ENCODE data around the gene ZNF615.
A peak's percentile ranks its signal among the peaks of the same experiment; 100 is the strongest.
"Not testable (repeated sequence)": the region's sequence is repeated elsewhere in the genome, so short reads cannot be mapped to it uniquely, and the experiment has no call there.

The ZNF615 gene

GRCh38 chr19:52007806-52008557 lies at the start of gene ZNF615:
ZNF615 (minus strand) TSS chr19:52008211; CDS start chr19:52003711, 4,500 bp downstream.
- Histone ChIP-seq H3K9me3 (ENCODE audit: control insufficient read depth, low read length) (peaks cover 11% of the 10 kb centered on the region), H3K4me3 (ENCODE audit: low read length) (peak within 1 kb of the TSS; percentile 86), H3K36me3 (ENCODE audit: control insufficient read depth, insufficient read depth, low read length, severe bottlenecking) (peaks cover 17% of the 10 kb centered on the region), H3K4me1 (ENCODE audit: control insufficient read depth, insufficient read depth, low read length) (peaks cover 6% of the 10 kb centered on the region), H3K27me3 (replicated peaks; ENCODE audit: control insufficient read depth, insufficient read depth, low read length) (no peaks in the 10 kb centered on the region), H3K9ac (ENCODE audit: low read length) (peak within 1 kb of the TSS; percentile 94)
- peak; percentile 95 for DNase-seq (ENCODE audit: low read depth)

GRCh38 chr19:52056480-52056879 lies 48.5 kb upstream of the ZNF615 start:
- not testable (repeated sequence) for H3K4me3 ChIP-seq (ENCODE audit: low read length); H3K9ac ChIP-seq (ENCODE audit: low read length); H3K4me1 ChIP-seq (ENCODE audit: control insufficient read depth, insufficient read depth, low read length); DNase-seq (ENCODE audit: low read depth); H3K27me3 ChIP-seq (replicated peaks; ENCODE audit: control insufficient read depth, insufficient read depth, low read length)
- Histone ChIP-seq H3K36me3 (ENCODE audit: control insufficient read depth, insufficient read depth, low read length, severe bottlenecking) (peaks cover 26% of the 10 kb centered on the region), H3K9me3 (ENCODE audit: control insufficient read depth, low read length) (peaks cover 54% of the 10 kb centered on the region)

GRCh38 chr19:52051736-52052135 lies 43.7 kb upstream of the ZNF615 start:
- DNase-seq (ENCODE audit: low read depth); H3K36me3 ChIP-seq (ENCODE audit: control insufficient read depth, insufficient read depth, low read length, severe bottlenecking); H3K4me1 ChIP-seq (ENCODE audit: control insufficient read depth, insufficient read depth, low read length); H3K27me3 ChIP-seq (replicated peaks; ENCODE audit: control insufficient read depth, insufficient read depth, low read length); H3K9ac ChIP-seq (ENCODE audit: low read length): not testable (repeated sequence)
- Histone ChIP-seq H3K9me3 (ENCODE audit: control insufficient read depth, low read length) (peaks cover 34% of the 10 kb centered on the region), H3K4me3 (ENCODE audit: low read length) (peak overlapping the region; percentile 23)

- Histone ChIP-seq H3K4me3 (ENCODE audit: low read length) (peak within 1 kb of the TSS; percentile 91), H3K36me3 (ENCODE audit: control insufficient read depth, insufficient read depth, low read length, severe bottlenecking) (peaks cover 31% of the 10 kb centered on the region), H3K27me3 (replicated peaks; ENCODE audit: control insufficient read depth, insufficient read depth, low read length) (no peaks in the 10 kb centered on the region), H3K9me3 (ENCODE audit: control insufficient read depth, low read length) (peaks cover 28% of the 10 kb centered on the region), H3K4me1 (ENCODE audit: control insufficient read depth, insufficient read depth, low read length) (peaks cover 6% of the 10 kb centered on the region), H3K9ac (ENCODE audit: low read length) (peak within 1 kb of the TSS; percentile 93)
- DNase-seq (ENCODE audit: low read depth) = peak; percentile 95
Measured at GRCh38 chr19:52048555-52049501, 40.8 kb upstream of the ZNF615 start, which contains the start of gene ZNF432. ZNF432 (minus strand) TSS chr19:52048838; CDS start chr19:52046868, 1,970 bp downstream.

GRCh38 chr19:52039169-52039568 lies 31.2 kb upstream of the ZNF615 start:
- Histone ChIP-seq H3K9me3 (ENCODE audit: control insufficient read depth, low read length) (peaks cover 69% of the 10 kb centered on the region), H3K4me1 (ENCODE audit: control insufficient read depth, insufficient read depth, low read length) (no peaks in the 10 kb centered on the region), H3K4me3 (ENCODE audit: low read length) (peak overlapping the region; percentile 9), H3K27me3 (replicated peaks; ENCODE audit: control insufficient read depth, insufficient read depth, low read length) (no peaks in the 10 kb centered on the region), H3K9ac (ENCODE audit: low read length) (no peak overlapping the region), H3K36me3 (ENCODE audit: control insufficient read depth, insufficient read depth, low read length, severe bottlenecking) (peaks cover 90% of the 10 kb centered on the region)
- no peak for DNase-seq (ENCODE audit: low read depth)

GRCh38 chr19:52034051-52034728 lies 26.2 kb upstream of the ZNF615 start:
- no peak overlapping the region for H3K9ac ChIP-seq (ENCODE audit: low read length)
- no peaks in the 10 kb centered on the region for H3K4me1 ChIP-seq (ENCODE audit: control insufficient read depth, insufficient read depth, low read length)
- H3K36me3 ChIP-seq (ENCODE audit: control insufficient read depth, insufficient read depth, low read length, severe bottlenecking) = peaks cover 66% of the 10 kb centered on the region
- peak overlapping the region; percentile 68 for H3K4me3 ChIP-seq (ENCODE audit: low read length)
- DNase-seq (ENCODE audit: low read depth) = no peak
- H3K27me3 ChIP-seq (replicated peaks; ENCODE audit: control insufficient read depth, insufficient read depth, low read length) = no peaks in the 10 kb centered on the region
- H3K9me3 ChIP-seq (ENCODE audit: control insufficient read depth, low read length) = peaks cover 91% of the 10 kb centered on the region

- Histone ChIP-seq H3K9ac (ENCODE audit: low read length) (peak overlapping the region; percentile 94), H3K9me3 (ENCODE audit: control insufficient read depth, low read length) (peaks cover 38% of the 10 kb centered on the region), H3K36me3 (ENCODE audit: control insufficient read depth, insufficient read depth, low read length, severe bottlenecking) (peaks cover 34% of the 10 kb centered on the region)
Measured at GRCh38 chr19:52028780-52029123, 20.7 kb upstream of the ZNF615 start.

GRCh38 chr19:52028027-52028779 lies 20.2 kb upstream of the ZNF615 start, which contains the start of gene ZNF614:
ZNF614 (minus strand) TSS chr19:52028379; CDS start chr19:52025745, 2,634 bp downstream.
- Histone ChIP-seq H3K9me3 (ENCODE audit: control insufficient read depth, low read length) (peaks cover 33% of the 10 kb centered on the region), H3K4me3 (ENCODE audit: low read length) (peak within 1 kb of the TSS; percentile 94), H3K4me1 (ENCODE audit: control insufficient read depth, insufficient read depth, low read length) (peaks cover 7% of the 10 kb centered on the region), H3K9ac (ENCODE audit: low read length) (peak within 1 kb of the TSS; percentile 94), H3K36me3 (ENCODE audit: control insufficient read depth, insufficient read depth, low read length, severe bottlenecking) (peaks cover 34% of the 10 kb centered on the region), H3K27me3 (replicated peaks; ENCODE audit: control insufficient read depth, insufficient read depth, low read length) (no peaks in the 10 kb centered on the region)
- peak; percentile 96 for DNase-seq (ENCODE audit: low read depth)

More at GRCh38 chr19:52028780-52029123, 20.7 kb upstream of the ZNF615 start:
- DNase-seq (ENCODE audit: low read depth) = no peak
- H3K4me3 ChIP-seq (ENCODE audit: low read length) = peak overlapping the region; percentile 94
- peaks cover 7% of the 10 kb centered on the region for H3K4me1 ChIP-seq (ENCODE audit: control insufficient read depth, insufficient read depth, low read length)
- H3K27me3 ChIP-seq (replicated peaks; ENCODE audit: control insufficient read depth, insufficient read depth, low read length) = no peaks in the 10 kb centered on the region

- not testable (repeated sequence) for DNase-seq (ENCODE audit: low read depth); H3K27me3 ChIP-seq (replicated peaks; ENCODE audit: control insufficient read depth, insufficient read depth, low read length); H3K4me3 ChIP-seq (ENCODE audit: low read length); H3K9ac ChIP-seq (ENCODE audit: low read length); H3K4me1 ChIP-seq (ENCODE audit: control insufficient read depth, insufficient read depth, low read length)
- peaks cover 40% of the 10 kb centered on the region for H3K36me3 ChIP-seq (ENCODE audit: control insufficient read depth, insufficient read depth, low read length, severe bottlenecking)
- H3K9me3 ChIP-seq (ENCODE audit: control insufficient read depth, low read length) = peaks cover 19% of the 10 kb centered on the region
Measured at GRCh38 chr19:52026255-52026990, 18.4 kb upstream of the ZNF615 start.

- Histone ChIP-seq H3K36me3 (ENCODE audit: control insufficient read depth, insufficient read depth, low read length, severe bottlenecking) (peaks cover 59% of the 10 kb centered on the region), H3K9me3 (ENCODE audit: control insufficient read depth, low read length) (peaks cover 11% of the 10 kb centered on the region)
- H3K9ac ChIP-seq (ENCODE audit: low read length); H3K4me3 ChIP-seq (ENCODE audit: low read length); H3K27me3 ChIP-seq (replicated peaks; ENCODE audit: control insufficient read depth, insufficient read depth, low read length); H3K4me1 ChIP-seq (ENCODE audit: control insufficient read depth, insufficient read depth, low read length); DNase-seq (ENCODE audit: low read depth): not testable (repeated sequence)
Measured at GRCh38 chr19:52024478-52024877, 16.5 kb upstream of the ZNF615 start.

Data from adipocyte (in vitro differentiated cells).